ENCODE measurements around the gene CBX5. TPM values are rescaled to one million over a fixed set of nuclear protein-coding genes. Genes with fewer than 3 reads are reported as not detected.
"Not testable (repeated sequence)": the region's sequence is repeated elsewhere in the genome, so short reads cannot be mapped to it uniquely, and the experiment has no call there.

The CBX5 gene
- total and polyA plus RNA-seq, 2 of the 8 experiments (the other 6 are each of a cell fraction or from before 2014, with no cell fraction given) = 62.4 to 231 TPM

DNA sequence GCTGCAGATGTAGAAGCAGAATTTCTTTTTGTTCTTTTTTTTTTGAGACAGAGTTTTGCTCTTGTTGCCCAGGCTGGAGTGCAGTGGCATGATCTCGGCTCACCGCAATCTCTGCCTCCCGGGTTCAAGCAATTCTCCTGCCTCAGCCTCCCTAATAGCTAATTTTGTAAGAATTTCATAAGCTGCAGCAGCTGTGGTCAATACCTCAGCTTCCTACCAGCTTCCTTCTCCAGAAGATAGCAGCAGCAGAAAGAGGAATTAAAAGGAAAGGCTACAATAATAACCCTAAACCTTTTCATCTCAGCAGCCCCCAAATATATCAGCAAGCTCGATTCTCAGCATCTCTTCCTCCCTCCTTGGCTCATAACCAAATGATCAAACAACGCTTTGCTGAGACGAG lies 52.0 kb downstream of the CBX5 start:
- H3K79me2 ChIP-seq (ENCODE audit: control insufficient read depth in 1 of 2, insufficient read depth in 2 of 2, low read length in 2 of 2); FAIRE-seq; H3K23me2 ChIP-seq (ENCODE audit: low read depth, low read length); H3K27ac ChIP-seq (ENCODE audit: low read depth, low read length); H3K4me3 ChIP-seq (ENCODE audit: extremely low read depth in 1 of 4, insufficient read depth in 2 of 4, low read depth in 3 of 4, low read length in 4 of 4); H3K27me3 ChIP-seq (replicated peaks in 1 of 4; ENCODE audit: control insufficient read depth in 3 of 4, extremely low read depth in 1 of 4, insufficient read depth in 3 of 4, low read length in 3 of 4); H4K91ac ChIP-seq (replicated peaks; ENCODE audit: insufficient read length, low read length); H2AFZ ChIP-seq (ENCODE audit: low read length); H3K4me2 ChIP-seq (ENCODE audit: insufficient read depth in 1 of 2, low read depth in 2 of 2, low read length in 2 of 2); H3K56ac ChIP-seq (replicated peaks; ENCODE audit: insufficient read length, low read depth, low read length); H2BK15ac ChIP-seq (ENCODE audit: low read length); H2BK120ac ChIP-seq (replicated peaks; ENCODE audit: low read depth, low read length); H4K8ac ChIP-seq (ENCODE audit: extremely low read depth, insufficient read depth, low read length); H3K36me3 ChIP-seq (ENCODE audit: control insufficient read depth in 2 of 4, insufficient read depth in 4 of 4, low read length in 3 of 4); H3K9ac ChIP-seq (replicated peaks in 1 of 4; ENCODE audit: extremely low read depth in 1 of 4, low read depth in 3 of 4, low read length in 3 of 4); H2BK5ac ChIP-seq (ENCODE audit: low read depth, low read length); H3K9me3 ChIP-seq (ENCODE audit: insufficient read depth in 2 of 2, low read depth in 1 of 2, low read length in 1 of 2); H2AK5ac ChIP-seq (ENCODE audit: low read depth, low read length); DNase-seq (ENCODE audit: low read depth in 1 of 2, low spot score in 2 of 2); H2BK12ac ChIP-seq (ENCODE audit: low read depth, low read length); H3K79me1 ChIP-seq (ENCODE audit: low read depth, low read length); H3K14ac ChIP-seq (ENCODE audit: insufficient read length); H3K4me1 ChIP-seq (replicated peaks in 1 of 4; ENCODE audit: control insufficient read depth in 3 of 4, insufficient read depth in 4 of 4, low read length in 3 of 4); H4K5ac ChIP-seq (ENCODE audit: insufficient read length, low read depth, low read length); H2BK20ac ChIP-seq (ENCODE audit: low read length); H3K23ac ChIP-seq (ENCODE audit: insufficient read length); H4K20me1 ChIP-seq (replicated peaks in 1 of 2; ENCODE audit: control insufficient read depth in 1 of 2, insufficient read depth in 2 of 2, low read length in 2 of 2); H3K4ac ChIP-seq (replicated peaks; ENCODE audit: insufficient read length, low read depth, low read length); H3K18ac ChIP-seq (ENCODE audit: extremely low read depth, low read length): not testable (repeated sequence)
- ChIA-PET CTCF (ENCODE audit: partially characterized antibody) (interaction anchor here (0.6 to 2.8 kb wide), 19 partner anchors 8 to 152 kb away, joined by 3 to 12 read pairs (median 5); partner anchors contain the start of gene COPZ1), POLR2A (ENCODE audit: partially characterized antibody) (interaction anchor here (0.5 to 3.7 kb wide), 13 partner anchors 8 to 97 kb away, joined by 3 to 39 read pairs (median 5); partner anchors contain the start of genes CBX5, COPZ1 and HNRNPA1)
- WGBS, 2 experiments (ENCODE audit: extremely low coverage in 1 of 2, insufficient coverage in 1 of 2, insufficient read length in 1 of 2, insufficient replicate concordance in 2 of 2, low coverage in 1 of 2, low lambda C conversion rate in 2 of 2, missing lambda C conversion rate in 1 of 2) = 92% methylated on average over 6 of the region's 6 CpGs; no CpG with 5 or more reads in 1 of the 2 experiments
